GM23248 (cell line): ENCODE data around the gene RFK. TPM values are rescaled to one million over a fixed set of nuclear protein-coding genes. Genes with fewer than 3 reads are reported as not detected.

Experiments
- DNase-seq: peaks from one replicate; pipeline ENCODE4 v3.0.0-alpha.2; 2015
- H2AFZ ChIP-seq: fragments of 200-600 bp; sonication (generic); 2 replicates; pipeline ENCODE4 v1.6.1; 2016; ENCODE audit warnings: antibody characterized with exemption
- H3F3A ChIP-seq: fragments of 200-600 bp; sonication (generic); 2 replicates; pipeline ENCODE4 v1.6.1; 2016; ENCODE audit warnings: mild to moderate bottlenecking, antibody characterized with exemption, mixed run types; ENCODE audit not compliant: insufficient read depth
- H3K27ac ChIP-seq: fragments of 200-600 bp; sonication (generic); 2 replicates; pipeline ENCODE4 v1.5.1; 2016; ENCODE audit warnings: mild to moderate bottlenecking
- H3K27me3 ChIP-seq: fragments of 200-600 bp; sonication (generic); replicated peaks from 2 replicates; pipeline ENCODE4 v1.6.1; 2016; ENCODE audit warnings: mild to moderate bottlenecking; ENCODE audit not compliant: insufficient read depth
- H3K36me3 ChIP-seq: fragments of 200-600 bp; sonication (generic); 2 replicates; pipeline ENCODE4 v1.6.1; 2016; ENCODE audit warnings: low read depth, mild to moderate bottlenecking
- H3K4me1 ChIP-seq: fragments of 200-600 bp; sonication (generic); 2 replicates; pipeline ENCODE4 v1.6.1; 2016; ENCODE audit warnings: mild to moderate bottlenecking; ENCODE audit not compliant: insufficient read depth
- H3K4me2 ChIP-seq: fragments of 200-600 bp; sonication (generic); one replicate; pipeline ENCODE4 v1.6.1; 2016; ENCODE audit warnings: mild to moderate bottlenecking; ENCODE audit not compliant: unreplicated experiment
- H3K4me3 ChIP-seq: fragments of 200-600 bp; sonication (generic); 2 replicates; pipeline ENCODE4 v1.5.1; 2016; ENCODE audit warnings: mild to moderate bottlenecking
- H3K79me2 ChIP-seq: fragments of 200-600 bp; sonication (generic); 2 replicates; pipeline ENCODE4 v1.6.1; 2016; ENCODE audit warnings: mild to moderate bottlenecking; ENCODE audit not compliant: insufficient read depth
- H3K9ac ChIP-seq: fragments of 200-600 bp; sonication (generic); 2 replicates; pipeline ENCODE4 v1.6.1; 2016; ENCODE audit warnings: mild to moderate bottlenecking
- H3K9me2 ChIP-seq: fragments of 200-600 bp; sonication (generic); 2 replicates; pipeline ENCODE4 v1.6.1; 2016; ENCODE audit warnings: mixed run types, mild to moderate bottlenecking, moderate library complexity; ENCODE audit not compliant: insufficient read depth
- H3K9me3 ChIP-seq: fragments of 200-600 bp; sonication (generic); one replicate; pipeline ENCODE4 v1.6.1; 2017; ENCODE audit warnings: low read depth
- H4K20me1 ChIP-seq: fragments of 200-600 bp; sonication (generic); 2 replicates; pipeline ENCODE4 v1.6.0; 2016; ENCODE audit not compliant: insufficient read depth
- EZH2 ChIP-seq: fragments of 200-600 bp; sonication (generic); IDR thresholded peaks from 2 replicates; pipeline ENCODE4 v1.6.1; 2018; ENCODE audit warnings: antibody characterized with exemption, mild to moderate bottlenecking; ENCODE audit not compliant: insufficient read depth, poor library complexity, severe bottlenecking
- EZH2phosphoT487 ChIP-seq: fragments of 200-600 bp; sonication (generic); IDR thresholded peaks from 2 replicates; pipeline ENCODE4 v1.6.1; 2018; ENCODE audit warnings: antibody characterized with exemption, moderate library complexity, mild to moderate bottlenecking, low read depth; ENCODE audit not compliant: insufficient read depth
- WGBS, 2 experiments: methylation state at CpG; one replicate each; pipeline ENCODE4 v1.1.6; 2015 to 2017; ENCODE audit warnings: low lambda C conversion rate in 2 of 2, low coverage in 1 of 2; ENCODE audit errors: missing lambda C conversion rate in 2 of 2; 5-methylcytosine and 5-hydroxymethylcytosine counted together
- in situ Hi-C: fragments of 300-500 bp; cut with MboI; formaldehyde crosslinking; loops from 2 replicates; pipeline ENCODE4 v1.15.0; 2020
- polyA plus RNA-seq: library from polyadenylated mRNA; unstranded; fragments of >200 nt; fragmentation: Nextera tagmentation; extraction: Ambion mirVana; gene quantifications from 2 replicates; pipeline ENCODE4 v1.2.1, GENCODE V29; 2016
- total RNA-seq: library from RNA; depleted of rRNA; stranded (reverse); fragments of >200 nt; shearing (Covaris generic); gene quantifications from 2 replicates; pipeline ENCODE4 v1.2.3, GENCODE V29; 2014

RFK gene
- total and polyA plus RNA-seq, 2 experiments from 2014 or later: 16.6 to 20.0 TPM

DNA sequence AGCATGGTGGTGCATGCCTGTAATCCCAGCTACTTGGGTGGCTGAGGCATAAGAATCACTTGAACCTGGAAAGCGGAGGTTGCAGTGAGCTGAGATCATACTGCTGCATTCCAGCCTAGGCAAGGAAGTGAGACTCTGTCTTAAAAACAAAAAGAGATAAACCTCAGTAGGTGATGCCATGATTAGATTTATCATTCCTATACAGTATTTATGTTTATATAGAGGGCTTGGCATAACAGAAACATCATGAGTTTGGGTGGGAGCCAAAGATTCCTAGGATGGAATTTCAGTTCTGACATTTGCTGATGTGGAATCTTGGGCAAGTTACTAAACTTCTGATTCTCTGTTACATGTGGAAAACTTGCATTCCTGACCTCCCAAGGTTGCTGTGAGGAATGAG, 22.3 kb downstream of the RFK start:
- H3K4me1 ChIP-seq: peaks cover 23% of the 10 kb centered on the region

DNA sequence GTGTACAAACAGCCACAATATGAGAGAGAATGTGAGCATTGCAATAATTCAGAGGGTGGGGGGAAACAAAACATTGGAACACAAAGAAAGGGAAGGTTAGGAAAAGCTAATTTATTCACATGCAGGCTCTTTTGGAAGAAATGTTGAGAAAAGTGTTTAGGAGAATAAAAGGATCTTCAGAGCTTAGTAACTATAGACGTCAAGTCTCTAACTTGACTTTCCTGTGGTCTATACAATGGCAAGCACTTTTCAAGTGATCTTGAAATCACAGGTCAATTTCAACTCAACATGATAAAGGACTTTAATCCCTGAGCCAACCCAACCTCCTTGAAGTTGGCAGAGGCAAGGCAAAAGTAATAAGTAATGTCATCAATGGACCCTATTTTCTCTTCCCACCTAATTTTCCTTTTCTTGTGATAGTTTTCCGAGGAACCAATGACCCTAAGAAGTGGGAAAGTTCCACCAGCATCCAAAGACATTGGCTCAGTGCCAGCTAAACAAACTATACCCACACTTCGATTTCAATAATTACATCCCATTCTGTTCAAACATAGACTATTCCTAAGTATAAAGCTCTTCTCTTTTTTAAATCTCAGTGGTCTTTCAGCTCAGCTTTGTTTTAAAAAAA, 23.7 kb downstream of the RFK start:
- Histone ChIP-seq H3K27ac (no peak overlapping the region), H3K9me2 (no peaks in the 10 kb centered on the region), H3K9ac (no peak overlapping the region), H3K79me2 (no peaks in the 10 kb centered on the region), H2AFZ (no peak overlapping the region), H3K4me1 (peaks cover 22% of the 10 kb centered on the region), H3K9me3 (no peaks in the 10 kb centered on the region), H3K36me3 (no peaks in the 10 kb centered on the region), H3K4me2 (no peak overlapping the region), H3K27me3 (no peaks in the 10 kb centered on the region), H4K20me1 (no peaks in the 10 kb centered on the region), H3F3A (peaks cover 11% of the 10 kb centered on the region), H3K4me3 (no peak overlapping the region)
- in situ Hi-C loops: no loop called here
- TF ChIP-seq EZH2 (no peak), EZH2phosphoT487 (no peak)
- WGBS, 2 experiments: 72 to 73% methylated on average over 3 of the region's 3 CpGs
- no peak for DNase-seq

More for the DNA sequence above, 22.3 kb downstream of the RFK start:
- Histone ChIP-seq H4K20me1 (no peaks in the 10 kb centered on the region), H3K9me3 (no peaks in the 10 kb centered on the region), H3K27me3 (no peaks in the 10 kb centered on the region), H3K36me3 (no peaks in the 10 kb centered on the region), H3K4me2 (no peak overlapping the region), H2AFZ (no peak overlapping the region), H3K9ac (no peak overlapping the region), H3K79me2 (no peaks in the 10 kb centered on the region), H3K27ac (no peak overlapping the region), H3K9me2 (no peaks in the 10 kb centered on the region), H3K4me3 (no peak overlapping the region), H3F3A (peaks cover 11% of the 10 kb centered on the region)
- in situ Hi-C loops: no loop called here
- DNase-seq: peak; percentile 12
- 89 to 100% methylated on average over 1 of the region's 1 CpG for WGBS, 2 experiments
- TF ChIP-seq EZH2phosphoT487 (no peak), EZH2 (no peak)

DNA sequence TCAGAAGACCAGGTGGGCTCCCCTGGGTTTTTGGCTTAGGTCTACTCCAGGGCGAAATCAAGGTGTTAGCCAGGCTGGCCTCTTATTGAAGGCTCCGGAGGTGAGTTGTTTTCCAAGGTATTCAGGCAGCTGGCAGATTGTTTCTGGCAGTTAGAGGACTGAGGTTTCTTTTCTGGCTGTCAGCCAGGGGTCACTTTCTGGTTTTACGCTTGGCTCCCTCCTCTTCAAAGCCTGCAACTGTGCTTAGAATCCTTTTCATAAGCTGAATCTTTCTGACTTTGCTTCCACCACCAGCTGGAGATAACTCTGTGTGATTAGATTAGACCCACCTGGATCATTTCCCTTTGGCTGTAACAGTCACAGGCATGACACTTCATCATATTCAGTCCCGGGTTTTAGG, 24.6 kb downstream of the RFK start:
- no peaks in the 10 kb centered on the region for H4K20me1 ChIP-seq
- TF ChIP-seq EZH2phosphoT487 (no peak), EZH2 (no peak)
- H2AFZ ChIP-seq: no peak overlapping the region
- in situ Hi-C loops: no loop called here
- H3K4me1 ChIP-seq: peaks cover 15% of the 10 kb centered on the region
- no peaks in the 10 kb centered on the region for H3K79me2 ChIP-seq
- H3K27me3 ChIP-seq: no peaks in the 10 kb centered on the region
- no peaks in the 10 kb centered on the region for H3K36me3 ChIP-seq
- peaks cover 11% of the 10 kb centered on the region for H3F3A ChIP-seq
- no peak overlapping the region for H3K4me3 ChIP-seq
- H3K9me3 ChIP-seq: no peaks in the 10 kb centered on the region
- H3K9me2 ChIP-seq: no peaks in the 10 kb centered on the region
- no peak for DNase-seq
- 50 to 53% methylated on average over 4 of the region's 4 CpGs for WGBS, 2 experiments
- no peak overlapping the region for H3K9ac ChIP-seq
- no peak overlapping the region for H3K27ac ChIP-seq
- no peak overlapping the region for H3K4me2 ChIP-seq

DNA sequence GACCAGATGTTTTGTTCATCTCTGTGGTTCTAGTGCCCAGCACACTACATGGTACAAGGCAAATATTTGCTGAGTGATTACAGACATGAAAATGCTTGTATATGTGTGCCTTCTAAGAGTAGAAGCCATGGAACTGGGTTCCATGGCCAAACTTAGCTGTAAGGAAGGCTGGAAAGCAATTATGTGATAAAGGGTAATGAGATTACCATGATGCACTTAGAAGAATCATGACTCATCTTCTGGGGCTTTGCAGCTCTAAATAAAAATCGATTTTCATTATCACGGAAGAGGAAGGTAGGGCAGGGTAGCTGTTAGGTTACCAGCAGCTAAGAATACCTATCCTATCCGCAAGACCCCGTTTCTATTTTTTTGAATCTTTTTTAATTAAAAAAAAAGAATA, 28.0 kb downstream of the RFK start:
- no peaks in the 10 kb centered on the region for H3K79me2 ChIP-seq
- in situ Hi-C loops: no loop called here
- no peaks in the 10 kb centered on the region for H3F3A ChIP-seq
- no peaks in the 10 kb centered on the region for H3K4me1 ChIP-seq
- H3K9ac ChIP-seq: no peak overlapping the region
- no peak overlapping the region for H3K4me3 ChIP-seq
- no peaks in the 10 kb centered on the region; the same call in 1 of the 2 replicates for H3K27me3 ChIP-seq
- H3K4me2 ChIP-seq: no peak overlapping the region
- WGBS, 2 experiments: 71 to 73% methylated on average over 4 of the region's 4 CpGs
- no peaks in the 10 kb centered on the region for H3K9me2 ChIP-seq
- DNase-seq: no peak
- no peaks in the 10 kb centered on the region for H3K36me3 ChIP-seq
- H3K9me3 ChIP-seq: no peaks in the 10 kb centered on the region
- TF ChIP-seq EZH2: no peak
- no peak for TF ChIP-seq EZH2phosphoT487
- no peaks in the 10 kb centered on the region for H4K20me1 ChIP-seq
- H2AFZ ChIP-seq: no peak overlapping the region
- H3K27ac ChIP-seq: no peak overlapping the region

DNA sequence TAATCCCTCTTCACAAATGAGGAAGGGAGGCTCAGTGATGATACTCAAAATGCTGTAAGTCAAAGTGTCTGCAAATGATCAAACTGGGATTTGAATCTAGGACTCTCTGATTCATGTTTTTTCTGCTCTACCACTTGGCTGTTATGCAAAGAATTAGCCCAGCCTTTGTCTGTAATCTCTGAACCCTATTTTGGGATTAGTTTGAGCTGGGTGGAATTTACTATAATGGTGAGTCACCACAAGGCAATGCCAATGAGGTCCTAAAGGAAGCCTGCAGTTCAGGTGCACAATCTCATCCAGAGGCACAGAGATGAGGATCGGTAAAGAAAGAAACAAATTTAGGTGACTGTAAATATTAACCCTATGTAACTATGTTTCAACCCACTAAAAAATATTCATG, 29.2 kb downstream of the RFK start:
- in situ Hi-C loops: no loop called here
- peak; percentile 56 for DNase-seq
- 94 to 97% methylated on average over 1 of the region's 1 CpG for WGBS, 2 experiments

More for the DNA sequence above, 29.2 kb downstream of the RFK start:
- TF ChIP-seq EZH2 (no peak), EZH2phosphoT487 (no peak)
- Histone ChIP-seq H3K9ac (no peak overlapping the region), H3K9me2 (no peaks in the 10 kb centered on the region), H3K4me2 (no peak overlapping the region), H3K4me1 (no peaks in the 10 kb centered on the region), H3K79me2 (no peaks in the 10 kb centered on the region), H2AFZ (no peak overlapping the region), H3K4me3 (no peak overlapping the region), H4K20me1 (no peaks in the 10 kb centered on the region), H3K27me3 (no peaks in the 10 kb centered on the region; the same call in 1 of the 2 replicates), H3K9me3 (no peaks in the 10 kb centered on the region), H3K36me3 (no peaks in the 10 kb centered on the region), H3F3A (no peaks in the 10 kb centered on the region), H3K27ac (no peak overlapping the region)
